ENCODE results near the gene ZNF827.

ZNF827 gene

DNA sequence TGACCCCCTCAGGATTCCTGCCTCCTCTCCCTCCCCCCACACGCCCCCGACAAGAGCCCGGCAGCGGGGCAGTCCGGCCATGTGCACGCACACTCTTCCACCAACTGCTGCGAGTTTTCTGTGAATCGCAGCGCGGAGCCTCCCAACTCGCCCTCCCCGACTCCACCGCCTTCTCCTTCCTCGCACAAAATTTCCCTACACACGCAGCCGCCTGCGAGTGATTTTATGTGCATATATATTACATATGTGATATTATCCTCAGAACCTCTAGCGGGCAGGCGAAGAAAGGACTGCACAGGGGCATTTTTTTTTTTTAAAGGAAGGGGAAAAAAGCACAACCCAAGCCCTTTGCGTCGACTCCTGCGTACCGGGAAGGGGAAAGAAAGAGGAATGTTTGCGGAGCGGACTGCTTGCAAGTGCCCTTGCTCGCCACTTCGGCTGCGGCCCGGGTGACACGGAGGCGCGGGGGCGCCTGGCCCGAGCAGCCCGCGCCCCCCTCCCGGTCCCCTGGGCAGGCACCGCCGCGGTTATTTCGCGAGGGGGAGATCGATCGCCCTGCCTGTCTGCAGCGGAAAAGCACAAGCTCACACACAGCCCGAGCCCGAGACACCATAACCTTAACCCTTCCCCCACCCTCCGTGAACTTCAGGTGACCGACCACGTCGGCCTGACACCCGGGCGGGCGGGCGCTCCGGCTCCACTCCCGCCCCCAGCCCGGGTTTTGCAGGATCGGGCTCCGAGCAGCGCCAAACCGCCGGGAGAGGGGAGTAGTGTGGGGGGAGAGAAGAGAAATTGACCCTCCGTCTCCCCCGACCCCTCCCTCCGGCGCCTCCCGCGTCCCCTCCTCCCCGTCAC is 2.3 kb downstream of the ZNF827 start:
- Histone ChIP-seq H3F3A (ENCODE audit: control insufficient read depth, insufficient read depth) (peaks cover 25% of the 10 kb centered on the region), H3K36me3 (ENCODE audit: control insufficient read depth, low read length) (peaks cover 40% of the 10 kb centered on the region), H4K20me1 (ENCODE audit: control insufficient read depth, insufficient read depth, low read depth, low read length) (0 out of 2 replicates have a peak, but pooled peaks cover 3% of the 10 kb centered on the region), H3K27me3 (ENCODE audit: control insufficient read depth, low read length) (no peaks in the 10 kb centered on the region), H3K79me2 (ENCODE audit: control insufficient read depth, low read length) (peaks cover 63% of the 10 kb centered on the region), H3K4me1 (ENCODE audit: control insufficient read depth, low read length) (peaks cover 53% of the 10 kb centered on the region), H3K4me2 (ENCODE audit: low read length) (peak overlapping the region; percentile 93), H3K27ac (ENCODE audit: low read depth, low read length) (peak overlapping the region; percentile 96), H3K9me3 (ENCODE audit: control insufficient read depth, insufficient read depth, low read length) (no peaks in the 10 kb centered on the region), H3K4me3 (ENCODE audit: low read length) (peak overlapping the region; percentile 84), H3K9me2 (replicated peaks; ENCODE audit: control insufficient read depth, low read length) (no peaks in the 10 kb centered on the region)
- TF ChIP-seq, protein P1, sequence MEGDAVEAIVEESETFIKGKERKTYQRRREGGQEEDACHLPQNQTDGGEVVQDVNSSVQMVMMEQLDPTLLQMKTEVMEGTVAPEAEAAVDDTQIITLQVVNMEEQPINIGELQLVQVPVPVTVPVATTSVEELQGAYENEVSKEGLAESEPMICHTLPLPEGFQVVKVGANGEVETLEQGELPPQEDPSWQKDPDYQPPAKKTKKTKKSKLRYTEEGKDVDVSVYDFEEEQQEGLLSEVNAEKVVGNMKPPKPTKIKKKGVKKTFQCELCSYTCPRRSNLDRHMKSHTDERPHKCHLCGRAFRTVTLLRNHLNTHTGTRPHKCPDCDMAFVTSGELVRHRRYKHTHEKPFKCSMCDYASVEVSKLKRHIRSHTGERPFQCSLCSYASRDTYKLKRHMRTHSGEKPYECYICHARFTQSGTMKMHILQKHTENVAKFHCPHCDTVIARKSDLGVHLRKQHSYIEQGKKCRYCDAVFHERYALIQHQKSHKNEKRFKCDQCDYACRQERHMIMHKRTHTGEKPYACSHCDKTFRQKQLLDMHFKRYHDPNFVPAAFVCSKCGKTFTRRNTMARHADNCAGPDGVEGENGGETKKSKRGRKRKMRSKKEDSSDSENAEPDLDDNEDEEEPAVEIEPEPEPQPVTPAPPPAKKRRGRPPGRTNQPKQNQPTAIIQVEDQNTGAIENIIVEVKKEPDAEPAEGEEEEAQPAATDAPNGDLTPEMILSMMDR (IDR thresholded peaks at IDR 0.05; ENCODE audit: low read depth, low read length, poor library complexity, severe bottlenecking) = peak; percentile 57
- TF ChIP-seq EZH2phosphoT487 (IDR thresholded peaks at IDR 0.05; ENCODE audit: borderline replicate concordance, low read length) = no peak

DNA sequence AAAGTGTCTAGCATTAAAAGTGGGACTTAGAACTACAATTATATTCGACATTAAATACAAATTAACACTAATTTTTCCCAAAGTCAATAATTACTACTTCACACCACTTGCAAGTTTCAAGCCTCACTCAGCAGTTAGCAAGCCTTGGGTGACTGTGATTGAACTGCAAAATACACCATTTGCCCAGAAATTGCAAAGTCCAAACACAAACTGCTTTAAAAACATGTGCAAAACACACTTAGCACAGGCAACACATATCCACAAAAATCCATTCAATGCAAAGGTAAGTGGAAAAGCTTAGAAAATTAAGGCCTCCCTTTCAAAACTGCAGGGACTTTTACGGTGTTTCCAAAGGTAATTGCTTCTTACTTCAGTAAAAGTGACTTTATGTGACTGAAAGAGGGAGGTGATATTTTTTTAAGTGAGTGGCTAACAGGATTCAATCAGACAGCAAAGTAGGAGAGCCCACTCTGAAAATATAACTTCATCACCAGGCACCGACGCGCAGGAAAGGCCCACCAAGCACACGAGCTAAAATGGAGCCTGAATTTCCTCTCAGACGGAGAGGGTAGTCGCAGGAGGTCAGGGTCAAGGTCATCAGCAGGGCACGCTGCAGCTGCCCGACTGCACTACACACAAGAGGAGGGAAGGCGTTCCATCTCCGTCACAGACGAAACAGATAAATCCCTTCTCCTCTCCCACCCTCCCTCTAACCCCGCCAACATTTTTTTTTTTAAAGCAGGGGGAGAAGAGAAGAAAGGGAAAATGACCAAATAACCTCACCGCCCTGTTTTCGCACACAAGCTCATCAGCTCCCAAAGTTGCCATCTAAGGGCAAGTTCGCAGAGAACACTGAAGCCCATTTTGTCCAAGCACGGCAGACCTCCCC is 3.1 kb downstream of the ZNF827 start:
- Histone ChIP-seq H3K27ac (ENCODE audit: low read depth, low read length) (peak overlapping the region; percentile 96), H3K4me3 (ENCODE audit: low read length) (peak overlapping the region; percentile 84), H3K79me2 (ENCODE audit: control insufficient read depth, low read length) (peaks cover 72% of the 10 kb centered on the region)

GRCh38 chr4:145934434-145935047 is 4.1 kb downstream of the ZNF827 start:
- H3K27ac ChIP-seq (ENCODE audit: low read depth, low read length) = peak overlapping the region; percentile 96
- no peaks in the 10 kb centered on the region for H3K27me3 ChIP-seq (ENCODE audit: control insufficient read depth, low read length)
- H3K9me3 ChIP-seq (ENCODE audit: control insufficient read depth, insufficient read depth, low read length) = no peaks in the 10 kb centered on the region
- TF ChIP-seq EZH2phosphoT487 (IDR thresholded peaks at IDR 0.05; ENCODE audit: borderline replicate concordance, low read length) = no peak
- TF ChIP-seq, protein P1 (IDR thresholded peaks at IDR 0.05; ENCODE audit: low read depth, low read length, poor library complexity, severe bottlenecking) = no peak
- H3K4me3 ChIP-seq (ENCODE audit: low read length) = peak overlapping the region; percentile 84
- peaks cover 40% of the 10 kb centered on the region for H3K36me3 ChIP-seq (ENCODE audit: control insufficient read depth, low read length)
- H3F3A ChIP-seq (ENCODE audit: control insufficient read depth, insufficient read depth) = peaks cover 19% of the 10 kb centered on the region
- H4K20me1 ChIP-seq (ENCODE audit: control insufficient read depth, insufficient read depth, low read depth, low read length) = 0 out of 2 replicates have a peak, but pooled peaks cover 3% of the 10 kb centered on the region
- no peaks in the 10 kb centered on the region for H3K9me2 ChIP-seq (replicated peaks; ENCODE audit: control insufficient read depth, low read length)
- H3K4me1 ChIP-seq (ENCODE audit: control insufficient read depth, low read length) = peaks cover 64% of the 10 kb centered on the region
- peaks cover 81% of the 10 kb centered on the region for H3K79me2 ChIP-seq (ENCODE audit: control insufficient read depth, low read length)
- H3K4me2 ChIP-seq (ENCODE audit: low read length) = peak overlapping the region; percentile 93

More for the DNA sequence above, 3.1 kb downstream of the ZNF827 start:
- peaks cover 62% of the 10 kb centered on the region for H3K4me1 ChIP-seq (ENCODE audit: control insufficient read depth, low read length)
- 0 out of 2 replicates have a peak, but pooled peaks cover 3% of the 10 kb centered on the region for H4K20me1 ChIP-seq (ENCODE audit: control insufficient read depth, insufficient read depth, low read depth, low read length)
- no peak for TF ChIP-seq EZH2phosphoT487 (IDR thresholded peaks at IDR 0.05; ENCODE audit: borderline replicate concordance, low read length)
- TF ChIP-seq, protein P1 (IDR thresholded peaks at IDR 0.05; ENCODE audit: low read depth, low read length, poor library complexity, severe bottlenecking) = no peak
- no peaks in the 10 kb centered on the region for H3K9me2 ChIP-seq (replicated peaks; ENCODE audit: control insufficient read depth, low read length)
- H3K36me3 ChIP-seq (ENCODE audit: control insufficient read depth, low read length) = peaks cover 40% of the 10 kb centered on the region
- no peaks in the 10 kb centered on the region for H3K9me3 ChIP-seq (ENCODE audit: control insufficient read depth, insufficient read depth, low read length)
- peaks cover 25% of the 10 kb centered on the region for H3F3A ChIP-seq (ENCODE audit: control insufficient read depth, insufficient read depth)
- H3K27me3 ChIP-seq (ENCODE audit: control insufficient read depth, low read length) = no peaks in the 10 kb centered on the region
- H3K4me2 ChIP-seq (ENCODE audit: low read length) = peak overlapping the region; percentile 93
